Daoy (cell line): ENCODE results near the gene ZNF143. TPM values are rescaled to one million over a fixed set of nuclear protein-coding genes. Genes with fewer than 3 reads are reported as not detected.
"Not testable (repeated sequence)": the region's sequence is repeated elsewhere in the genome, so short reads cannot be mapped to it uniquely, and the experiment has no call there.

Source experiments
- DNase-seq: peaks from one replicate; pipeline ENCODE4 v3.0.0-alpha.2; 2015; ENCODE audit warnings: low read depth
- total RNA-seq: library from RNA; depleted of rRNA; stranded (reverse); fragments of >200 nt; shearing (Covaris generic); gene quantifications from 2 replicates; pipeline ENCODE4 v1.2.3, GENCODE V29; 2014

ZNF143 gene
- total RNA-seq, 1 experiment from 2014 or later, result 27.0 TPM

- not testable (repeated sequence) for DNase-seq
These were observed 88.4 kb downstream of the ZNF143 start for GRCh38 chr11:9549216-9549615.

GRCh38 chr11:9550191-9550628 is 89.4 kb downstream of the ZNF143 start:
- DNase-seq, result no peak

- DNase-seq, result no peak
These were observed 100.6 kb downstream of the ZNF143 start for GRCh38 chr11:9561279-9561982.

GRCh38 chr11:9562716-9563115 is 101.9 kb downstream of the ZNF143 start:
- no peak for DNase-seq

GRCh38 chr11:9563196-9563730 is 102.5 kb downstream of the ZNF143 start:
- no peak for DNase-seq

GRCh38 chr11:9565822-9566560 is 105.2 kb downstream of the ZNF143 start:
- DNase-seq, result peak; percentile 99

GRCh38 chr11:9566561-9567063 is 105.8 kb downstream of the ZNF143 start:
- peak; percentile 41 for DNase-seq

- no peak for DNase-seq
These were observed 106.6 kb downstream of the ZNF143 start for GRCh38 chr11:9567401-9567800.

GRCh38 chr11:9568161-9568853 is 107.5 kb downstream of the ZNF143 start:
- no peak for DNase-seq

- DNase-seq, result peak; percentile 84
These were observed 108.2 kb downstream of the ZNF143 start for GRCh38 chr11:9568854-9569587.

- no peak for DNase-seq
These were observed 108.9 kb downstream of the ZNF143 start for GRCh38 chr11:9569588-9570164.

- no peak for DNase-seq
These were observed 109.7 kb downstream of the ZNF143 start for GRCh38 chr11:9570313-9571025.

- DNase-seq, result no peak
These were observed 110.4 kb downstream of the ZNF143 start for GRCh38 chr11:9571071-9571762.

GRCh38 chr11:9571763-9572115 is 110.9 kb downstream of the ZNF143 start:
- DNase-seq, result no peak

- peak; percentile 98 for DNase-seq
These were observed 112.4 kb downstream of the ZNF143 start, which contains the start of gene WEE1 for GRCh38 chr11:9573052-9573774. TSS of gene WEE1 (plus strand) at chr11:9573670. CDS start at chr11:9573934, 264 bp downstream.

GRCh38 chr11:9573775-9574621 is 113.2 kb downstream of the ZNF143 start:
- peak; percentile 26 for DNase-seq

- peak; percentile 28 for DNase-seq
These were observed 113.9 kb downstream of the ZNF143 start for GRCh38 chr11:9574622-9575259.
